Activated CD4-positive, alpha-beta memory T cell treated with anti-CD3 and anti-CD28 coated beads, Interleukin-2, amount 10 ng/mL, durations not matched to agents 7 days and 5 days (primary cell): ENCODE results near the gene TMEM183A. TPM values are rescaled to one million over a fixed set of nuclear protein-coding genes. Genes with fewer than 3 reads are reported as not detected.
"Not testable (repeated sequence)": the region's sequence is repeated elsewhere in the genome, so short reads cannot be mapped to it uniquely, and the experiment has no call there.

Source experiments
- CTCF ChIA-PET: fragments of 350-600 bp; sonication (Branson Sonifier 250); formaldehyde crosslinking; loops from one replicate; lab custom pipeline; 2021; ENCODE audit warnings: antibody characterized with exemption, inconsistent platforms; lab: Charles Lee
- POLR2A ChIA-PET: fragments of 350-600 bp; sonication (Branson Sonifier 250); formaldehyde crosslinking; loops from one replicate; lab custom pipeline; 2021; ENCODE audit warnings: antibody characterized with exemption; lab: Charles Lee
- DNase-seq: peaks from one replicate; pipeline ENCODE4 v3.0.0-alpha.2; 2020
- H3K27ac Mint-ChIP-seq: one replicate; pipeline ENCODE4 v1.8.0; 2021; ENCODE audit warnings: mild to moderate bottlenecking, mixed read lengths
- H3K27me3 Mint-ChIP-seq: one replicate; pipeline ENCODE4 v1.8.0; 2021; ENCODE audit warnings: mixed read lengths
- H3K36me3 Mint-ChIP-seq: one replicate; pipeline ENCODE4 v1.8.0; 2021; ENCODE audit warnings: low read depth, mixed read lengths
- H3K4me1 Mint-ChIP-seq: one replicate; pipeline ENCODE4 v1.8.0; 2021; ENCODE audit warnings: mixed read lengths
- H3K4me3 Mint-ChIP-seq: one replicate; pipeline ENCODE4 v1.8.0; 2021; ENCODE audit warnings: mild to moderate bottlenecking, mixed read lengths
- H3K9me3 Mint-ChIP-seq: one replicate; pipeline ENCODE4 v1.8.0; 2021; ENCODE audit warnings: mixed read lengths
- total RNA-seq, 2 experiments: library from RNA; stranded (reverse); gene quantifications; one replicate each; pipeline ENCODE4 v1.2.3, GENCODE V29; 2021

Gene TMEM183A
- total RNA-seq, 2 experiments from 2014 or later, result 69.1 to 72.6 TPM

DNA sequence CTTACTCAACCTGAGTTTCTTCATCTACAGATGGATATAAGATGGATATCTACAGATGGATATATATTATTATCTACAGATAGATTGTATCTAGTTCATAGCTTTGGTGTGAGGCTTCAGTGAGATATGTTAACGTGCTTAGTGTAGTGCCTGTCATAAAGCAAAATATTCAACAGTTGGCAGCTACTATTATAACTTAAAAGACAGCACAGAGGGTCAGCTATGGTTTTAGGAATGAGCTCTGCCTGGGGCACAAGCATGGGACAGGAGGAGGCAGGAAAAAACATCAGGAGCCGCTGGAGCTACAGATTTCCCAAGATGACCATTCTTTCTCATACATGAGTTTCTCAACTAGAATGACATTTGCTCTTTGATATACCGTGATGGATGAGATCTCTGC, 38.8 kb upstream of the TMEM183A start:
- POLR2A ChIA-PET, result interaction anchor here (0.6 to 5.1 kb wide), 12 partner anchors 9 to 163 kb away, joined by 3 to 31 read pairs (median 4); partner anchors contain the start of genes ADIPOR1, KLHL12, PPFIA4 and RABIF

GRCh38 chr1:202968895-202969295, 38.3 kb upstream of the TMEM183A start:
- Mint-ChIP-seq H3K9me3 (no peaks in the 10 kb centered on the region), H3K27me3 (peaks cover 6% of the 10 kb centered on the region), H3K27ac (no peak overlapping the region), H3K4me1 (peaks cover 29% of the 10 kb centered on the region), H3K4me3 (no peak overlapping the region), H3K36me3 (peaks cover 5% of the 10 kb centered on the region)
- ChIA-PET CTCF (interaction anchor here (0.8 to 1.3 kb wide), 7 partner anchors 9 to 133 kb away, joined by 3 to 6 read pairs (median 4); partner anchors contain the start of genes KLHL12 and TMEM183A), POLR2A (interaction anchor here (1.8 to 5.1 kb wide), 3 partner anchors 26 to 80 kb away, joined by 4 to 31 read pairs (median 5); partner anchors contain the start of genes RABIF and TMEM183A)
- peak; percentile 29 for DNase-seq

More for the DNA sequence above, 38.8 kb upstream of the TMEM183A start:
- CTCF ChIA-PET, result interaction anchor here (0.7 to 1.3 kb wide), 11 partner anchors 9 to 132 kb away, joined by 3 to 6 read pairs (median 4); partner anchors contain the start of genes KLHL12, PPFIA4, RABIF and TMEM183A
- H3K4me1 Mint-ChIP-seq, result peaks cover 29% of the 10 kb centered on the region
- peak overlapping the region; percentile 57 for H3K27ac Mint-ChIP-seq
- H3K27me3 Mint-ChIP-seq, result peaks cover 2% of the 10 kb centered on the region
- no peak for DNase-seq
- H3K9me3 Mint-ChIP-seq, result no peaks in the 10 kb centered on the region
- peaks cover 8% of the 10 kb centered on the region for H3K36me3 Mint-ChIP-seq
- H3K4me3 Mint-ChIP-seq, result peak overlapping the region; percentile 79

DNA sequence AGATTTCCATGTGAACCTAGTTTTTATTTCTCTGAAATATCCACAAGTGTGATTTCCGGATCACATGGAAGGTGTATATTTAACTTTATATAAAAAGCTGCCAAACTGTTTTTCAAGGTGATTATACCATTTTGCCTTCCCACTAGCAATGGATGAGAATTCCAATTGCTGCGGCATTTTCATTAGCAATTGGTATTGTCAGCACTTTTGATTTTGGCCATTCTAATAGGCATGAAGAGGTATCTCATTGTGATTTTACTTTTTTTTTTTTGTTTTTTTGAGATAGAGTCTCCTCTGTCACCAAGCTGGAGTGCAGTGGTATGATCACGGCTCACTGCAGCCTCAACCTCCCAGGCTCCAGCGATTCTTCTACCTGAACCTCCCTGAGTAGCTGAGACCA, 35.1 kb upstream of the TMEM183A start:
- Mint-ChIP-seq H3K36me3 (no peaks in the 10 kb centered on the region), H3K27ac (no peak overlapping the region), H3K27me3 (peaks cover 22% of the 10 kb centered on the region), H3K4me1 (peaks cover 18% of the 10 kb centered on the region), H3K4me3 (no peak overlapping the region), H3K9me3 (no peaks in the 10 kb centered on the region)
- CTCF ChIA-PET, result interaction anchor here (1.8 kb wide), 1 partner anchor 118 kb away, joined by 4 read pairs; no protein-coding TSS in a partner anchor
- POLR2A ChIA-PET, result interaction anchor here (1.3 kb wide), 1 partner anchor 45 kb away, joined by 4 read pairs; the partner anchor contains the start of gene KLHL12
- DNase-seq, result no peak

- Mint-ChIP-seq H3K9me3 (no peaks in the 10 kb centered on the region), H3K4me3 (no peak overlapping the region), H3K27me3 (peaks cover 42% of the 10 kb centered on the region), H3K36me3 (no peaks in the 10 kb centered on the region), H3K27ac (no peak overlapping the region), H3K4me1 (no peaks in the 10 kb centered on the region)
- no peak for DNase-seq
- POLR2A ChIA-PET, result no interaction called here
- CTCF ChIA-PET, result interaction anchor here (1.5 kb wide), 1 partner anchor 25 kb away, joined by 7 read pairs; no protein-coding TSS in a partner anchor
Measured at GRCh38 chr1:202974856-202975255, 32.3 kb upstream of the TMEM183A start.

GRCh38 chr1:202976633-202977032, 30.5 kb upstream of the TMEM183A start:
- H3K4me3 Mint-ChIP-seq, result no peak overlapping the region
- no peaks in the 10 kb centered on the region for H3K9me3 Mint-ChIP-seq
- no peaks in the 10 kb centered on the region for H3K4me1 Mint-ChIP-seq
- ChIA-PET CTCF (no interaction called here), POLR2A (no interaction called here)
- H3K36me3 Mint-ChIP-seq, result no peaks in the 10 kb centered on the region
- H3K27ac Mint-ChIP-seq, result no peak overlapping the region
- peaks cover 47% of the 10 kb centered on the region for H3K27me3 Mint-ChIP-seq
- no peak for DNase-seq

GRCh38 chr1:202979459-202979858, 27.7 kb upstream of the TMEM183A start:
- CTCF ChIA-PET, result interaction anchor here (2.3 kb wide), 1 partner anchor 21 kb away, joined by 6 read pairs; no protein-coding TSS in a partner anchor
- POLR2A ChIA-PET, result no interaction called here
- no peaks in the 10 kb centered on the region for H3K4me1 Mint-ChIP-seq

DNA sequence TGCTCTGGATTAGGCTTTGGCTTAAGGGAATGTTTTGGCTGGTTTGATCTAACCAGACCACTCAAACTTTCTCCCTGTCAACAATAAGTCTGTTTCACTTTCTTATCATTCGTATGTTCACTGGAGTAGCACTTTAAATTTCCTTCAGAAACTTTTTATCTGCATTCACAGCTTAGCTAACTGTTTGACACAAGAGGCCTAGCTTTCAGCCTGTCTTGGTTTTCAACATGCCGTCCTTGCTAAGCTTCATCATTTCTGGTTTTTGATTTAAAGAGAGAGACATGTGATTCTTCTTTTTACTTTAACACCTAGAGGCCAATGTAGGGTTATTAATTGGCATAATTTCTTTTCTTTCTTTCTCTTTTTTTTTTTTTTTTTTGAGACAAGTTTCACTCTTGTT, 25.2 kb upstream of the TMEM183A start:
- CTCF ChIA-PET, result interaction anchor here (1.7 kb wide), 1 partner anchor 18 kb away, joined by 5 read pairs; no protein-coding TSS in a partner anchor
- Mint-ChIP-seq H3K9me3 (no peaks in the 10 kb centered on the region), H3K27ac (no peak overlapping the region), H3K27me3 (peaks cover 33% of the 10 kb centered on the region), H3K4me3 (no peak overlapping the region), H3K4me1 (no peaks in the 10 kb centered on the region), H3K36me3 (no peaks in the 10 kb centered on the region)
- POLR2A ChIA-PET, result interaction anchor here (0.8 to 1.3 kb wide), 2 partner anchors 17 to 25 kb away, joined by 3 read pairs; partner anchors contain the start of gene TMEM183A
- DNase-seq, result no peak

More at GRCh38 chr1:202979459-202979858, 27.7 kb upstream of the TMEM183A start:
- H3K36me3 Mint-ChIP-seq, result no peaks in the 10 kb centered on the region
- H3K27me3 Mint-ChIP-seq, result peaks cover 41% of the 10 kb centered on the region
- H3K9me3 Mint-ChIP-seq, result no peaks in the 10 kb centered on the region
- no peak overlapping the region for H3K27ac Mint-ChIP-seq
- no peak overlapping the region for H3K4me3 Mint-ChIP-seq
- DNase-seq, result no peak

DNA sequence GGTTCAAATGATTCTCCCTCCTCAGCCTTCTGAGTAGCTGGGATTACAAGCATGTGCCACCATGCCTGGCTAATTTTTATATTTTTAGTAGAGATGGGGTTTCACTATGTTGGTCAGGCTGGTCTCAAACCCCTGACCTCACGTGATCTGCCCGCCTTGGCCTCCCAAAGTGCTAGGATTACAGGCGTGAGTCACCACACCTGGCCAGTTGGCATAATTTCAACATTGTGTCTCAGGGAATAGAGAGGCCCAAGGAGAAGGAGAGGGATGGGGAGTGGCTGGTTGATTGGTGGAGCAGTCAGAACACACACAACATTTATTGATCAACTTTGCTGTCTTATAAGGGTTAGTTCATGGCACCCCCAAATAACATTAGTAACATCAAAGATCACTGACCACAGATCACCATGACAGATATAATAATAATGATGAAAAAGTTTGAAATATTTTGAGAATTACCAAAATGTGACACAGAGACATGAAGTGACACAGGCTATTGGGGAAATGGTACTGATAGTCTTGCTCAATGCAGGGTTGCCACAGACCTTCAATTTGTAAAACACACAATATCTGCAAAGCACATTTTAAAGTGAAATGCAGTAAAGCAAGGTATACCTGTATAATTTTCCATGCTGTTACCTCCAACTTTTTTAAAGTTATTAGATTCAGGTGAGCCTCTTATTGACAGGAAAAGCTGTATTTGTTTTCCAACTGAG, 24.3 kb upstream of the TMEM183A start:
- H3K9me3 Mint-ChIP-seq, result no peaks in the 10 kb centered on the region
- no peak overlapping the region for H3K4me3 Mint-ChIP-seq
- H3K36me3 Mint-ChIP-seq, result no peaks in the 10 kb centered on the region
- peaks cover 26% of the 10 kb centered on the region for H3K27me3 Mint-ChIP-seq
- CTCF ChIA-PET, result interaction anchor here (1.2 kb wide), 1 partner anchor 16 kb away, joined by 3 read pairs; no protein-coding TSS in a partner anchor
- H3K27ac Mint-ChIP-seq, result no peak overlapping the region
- no peaks in the 10 kb centered on the region for H3K4me1 Mint-ChIP-seq
- POLR2A ChIA-PET, result no interaction called here
- DNase-seq, result no peak

DNA sequence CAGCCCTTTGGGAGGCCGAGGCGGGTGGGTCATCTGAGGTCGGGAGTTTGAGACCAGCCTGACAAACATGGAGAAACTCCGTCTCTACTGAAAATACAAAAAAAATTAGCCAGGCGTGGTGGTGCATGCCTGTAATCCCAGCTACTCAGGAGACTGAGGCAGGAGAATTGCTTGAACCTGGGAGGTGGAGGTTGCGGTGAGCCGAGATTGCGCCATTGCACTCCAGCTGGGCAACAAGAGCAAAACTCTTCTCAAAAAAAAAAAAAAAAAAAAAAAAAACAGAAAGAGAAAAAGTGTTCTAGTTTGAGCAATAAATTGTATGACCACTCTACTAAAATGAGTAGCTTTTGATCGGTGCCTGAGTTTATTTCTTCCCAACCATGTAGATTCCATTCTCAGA, 21.1 kb upstream of the TMEM183A start:
- H3K27ac Mint-ChIP-seq, H3K36me3 Mint-ChIP-seq, POLR2A ChIA-PET, H3K9me3 Mint-ChIP-seq, DNase-seq, H3K4me1 Mint-ChIP-seq, CTCF ChIA-PET, H3K4me3 Mint-ChIP-seq: not testable (repeated sequence)
- peaks cover 16% of the 10 kb centered on the region for H3K27me3 Mint-ChIP-seq

- Mint-ChIP-seq H3K9me3 (no peaks in the 10 kb centered on the region), H3K4me3 (no peak overlapping the region), H3K4me1 (no peaks in the 10 kb centered on the region), H3K36me3 (no peaks in the 10 kb centered on the region), H3K27ac (no peak overlapping the region), H3K27me3 (peaks cover 25% of the 10 kb centered on the region)
- ChIA-PET POLR2A (no interaction called here), CTCF (interaction anchor here (3.4 kb wide), 1 partner anchor 12 kb away, joined by 11 read pairs; no protein-coding TSS in a partner anchor)
- no peak for DNase-seq
Measured at GRCh38 chr1:202987255-202987654, 19.9 kb upstream of the TMEM183A start.

GRCh38 chr1:202987922-202988583, 19.1 kb upstream of the TMEM183A start:
- peaks cover 23% of the 10 kb centered on the region for H3K27me3 Mint-ChIP-seq
- H3K4me1 Mint-ChIP-seq, result no peaks in the 10 kb centered on the region
- H3K36me3 Mint-ChIP-seq, result no peaks in the 10 kb centered on the region
- no peaks in the 10 kb centered on the region for H3K9me3 Mint-ChIP-seq
- no peak overlapping the region for H3K4me3 Mint-ChIP-seq
- no peak overlapping the region for H3K27ac Mint-ChIP-seq
- no peak for DNase-seq
- CTCF ChIA-PET, result interaction anchor here (3.4 kb wide), 1 partner anchor 11 kb away, joined by 11 read pairs; no protein-coding TSS in a partner anchor
- POLR2A ChIA-PET, result no interaction called here

DNA sequence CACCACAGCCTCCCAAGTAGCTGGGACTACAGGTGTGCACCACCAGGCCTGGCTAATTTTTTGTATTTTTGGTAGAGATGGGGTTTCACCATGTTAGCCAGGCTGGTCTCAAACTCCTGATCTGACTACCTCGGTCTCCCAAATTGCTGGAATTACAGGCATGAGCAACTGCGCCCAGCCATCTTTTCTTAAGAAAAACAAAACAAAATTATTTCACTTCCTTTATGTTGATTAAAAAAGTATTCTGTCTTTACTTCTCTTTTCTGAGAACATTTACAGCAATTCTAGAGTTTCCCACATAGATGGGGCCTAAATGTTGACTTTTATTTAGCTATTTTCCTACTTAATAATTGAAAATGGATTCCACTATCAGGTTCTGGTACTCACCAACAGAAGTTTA, 17.3 kb upstream of the TMEM183A start:
- ChIA-PET POLR2A (no interaction called here), CTCF (interaction anchor here (0.6 to 3.4 kb wide), 2 partner anchors 10 to 69 kb away, joined by 3 to 11 read pairs; no protein-coding TSS in a partner anchor)
- Mint-ChIP-seq H3K36me3 (no peaks in the 10 kb centered on the region), H3K27ac (no peak overlapping the region), H3K27me3 (peaks cover 35% of the 10 kb centered on the region), H3K4me3 (no peak overlapping the region), H3K4me1 (no peaks in the 10 kb centered on the region), H3K9me3 (no peaks in the 10 kb centered on the region)
- no peak for DNase-seq
